Measurements from ENCODE around the gene MBD6.

- no peak for TF ChIP-seq CTCF (IDR thresholded peaks at IDR 0.05; ENCODE audit: insufficient read depth, low read depth, low read length)
- no peak for TF ChIP-seq EZH2 (IDR thresholded peaks at IDR 0.05; ENCODE audit: insufficient read depth, low read length)
Observed at GRCh38 chr12:57534250-57534649, 11.6 kb downstream of the MBD6 start.
